HepG2 (cell line): ENCODE measurements around the gene CCDC88B. TPM values are rescaled to one million over a fixed set of nuclear protein-coding genes. Genes with fewer than 3 reads are reported as not detected.

Experiments used
- ATAC-seq: fragments of 200-7000 bp; cut with Tn5 transposase; 3 replicates; pipeline ENCODE4 v1.9.1; 2020; ENCODE audit warnings: mild to moderate bottlenecking, moderate library complexity
- BruUV-seq: library from RNA; stranded (reverse); fragments of 400-500 nt; replicated peaks from 2 replicates; lab custom pipeline; 2021; lab: Mats Ljungman, UMichigan
- CTCF ChIA-PET: fragments of 300-600 bp; formaldehyde crosslinking; extraction: SDS; loops from one replicate; lab custom pipeline; 2021; ENCODE audit warnings: low total read pairs, inconsistent platforms, low intra/inter-chr PET ratio; lab: Yijun Ruan, JAX
- POLR2A ChIA-PET: fragments of 350-600 bp; sonication (Branson Sonifier 250); formaldehyde crosslinking; loops from one replicate; lab custom pipeline; 2020; ENCODE audit warnings: antibody characterized with exemption, inconsistent platforms; lab: Yijun Ruan, JAX
- DNase-seq: peaks from one replicate; pipeline ENCODE4 v3.0.0-alpha.2; 2015; ENCODE audit warnings: low spot score
- FAIRE-seq: peaks from 3 replicates; lab custom pipeline; 2011; peaks lifted over from hg19 to GRCh38; lab: Jason Lieb, UNC
- H2AFZ ChIP-seq: one replicate; pipeline ENCODE4 v1.6.1; 2011; ENCODE audit warnings: low read length, inconsistent platforms
- H3K27ac ChIP-seq: fragments of 300-600 bp; 3 replicates; pipeline ENCODE4 v1.8.0; 2011; ENCODE audit warnings: mixed run types, mild to moderate bottlenecking, mixed read lengths, low read length, inconsistent platforms; ENCODE audit not compliant: insufficient read depth; ENCODE audit errors: extremely low read length
- H3K27me3 ChIP-seq, 2 experiments: fragments of 200-600 bp in 1 of 2; 2 replicates in 1 of 2; 3 replicates in 1 of 2; pipeline versions ENCODE4 v1.6.0 to v1.8.0; 2011; ENCODE audit warnings: low read length in 2 of 2, mild to moderate bottlenecking in 2 of 2, moderate library complexity in 2 of 2, inconsistent platforms in 1 of 2; ENCODE audit not compliant: insufficient read depth in 2 of 2, control insufficient read depth in 1 of 2
- H3K36me3 ChIP-seq, 2 experiments: fragments of 200-600 bp in 1 of 2; replicated peaks in 1 of 2; 2 replicates in 1 of 2; 3 replicates in 1 of 2; pipeline versions ENCODE4 v1.5.1 to v1.8.0; 2011; ENCODE audit warnings: low read length in 2 of 2, inconsistent platforms in 1 of 2; ENCODE audit not compliant: insufficient read depth in 2 of 2, control insufficient read depth in 1 of 2
- H3K4me1 ChIP-seq: 2 replicates; pipeline ENCODE4 v1.5.1; 2012; ENCODE audit warnings: low read length, inconsistent platforms; ENCODE audit not compliant: insufficient read depth
- H3K4me2 ChIP-seq: 2 replicates; pipeline ENCODE4 v1.6.0; 2011; ENCODE audit warnings: low read depth, low read length, inconsistent platforms
- H3K4me3 ChIP-seq, 3 experiments: fragments of 200-600 bp in 1 of 3; sonication (generic), shearing (Covaris generic) in 1 of 3; replicated peaks in 1 of 3; 2 replicates each; pipeline ENCODE4 v1.5.1; 2011 to 2016; ENCODE audit warnings: low read length in 3 of 3, inconsistent platforms in 2 of 3, low read depth in 2 of 3, mild to moderate bottlenecking in 2 of 3, control low read depth in 1 of 3, mixed read lengths in 1 of 3; ENCODE audit not compliant: insufficient read depth in 1 of 3
- H3K79me2 ChIP-seq: one replicate; pipeline ENCODE4 v1.6.1; 2011; ENCODE audit warnings: low read length, inconsistent platforms; ENCODE audit not compliant: insufficient read depth
- H3K9ac ChIP-seq: 2 replicates; pipeline ENCODE4 v1.6.0; 2011; ENCODE audit warnings: mild to moderate bottlenecking, low read depth, low read length, inconsistent platforms; ENCODE audit not compliant: insufficient read depth
- H3K9me3 ChIP-seq: 2 replicates; pipeline ENCODE4 v1.5.1; 2012; ENCODE audit warnings: mild to moderate bottlenecking, low read length
- H4K20me1 ChIP-seq: 2 replicates; pipeline ENCODE4 v1.6.0; 2011; ENCODE audit warnings: inconsistent platforms, mild to moderate bottlenecking, low read length, moderate library complexity; ENCODE audit not compliant: insufficient read depth
- ATF2 ChIP-seq: sonication (generic); formaldehyde crosslinking; IDR thresholded peaks from 2 replicates; pipeline ENCODE4 v1.4.0; 2020; ENCODE audit warnings: missing genetic modification reagents
- MAX ChIP-seq: IDR thresholded peaks from 2 replicates; pipeline ENCODE4 v1.6.1; 2012; ENCODE audit warnings: inconsistent platforms
- STAT6 ChIP-seq: sonication (generic); formaldehyde crosslinking; IDR thresholded peaks from 2 replicates; pipeline ENCODE4 v1.4.0; 2020; ENCODE audit warnings: missing genetic modification reagents, mild to moderate bottlenecking, borderline replicate concordance
- TBP ChIP-seq: sonication (generic); formaldehyde crosslinking; IDR thresholded peaks from 2 replicates; pipeline ENCODE4 v1.5.0; 2020; ENCODE audit warnings: missing genetic modification reagents
- ZBTB42 ChIP-seq: sonication (generic); formaldehyde crosslinking; IDR thresholded peaks from 2 replicates; pipeline ENCODE4 v1.5.0; 2020; ENCODE audit warnings: mild to moderate bottlenecking, missing genetic modification reagents
- ZEB1 ChIP-seq: IDR thresholded peaks from 2 replicates; pipeline ENCODE4 v1.6.1; 2012; ENCODE audit warnings: mild to moderate bottlenecking, low read depth, inconsistent platforms; ENCODE audit not compliant: insufficient replicate concordance
- ZXDC ChIP-seq: sonication (generic); formaldehyde crosslinking; IDR thresholded peaks from 2 replicates; pipeline ENCODE4 v1.5.0; 2020; ENCODE audit warnings: mild to moderate bottlenecking, missing genetic modification reagents
- WGBS: methylation state at CpG from one replicate; pipeline ENCODE4 v1.1.6; 2017; ENCODE audit warnings: low lambda C conversion rate; 5-methylcytosine and 5-hydroxymethylcytosine counted together
- in situ Hi-C: cut with HindIII; loops from 2 replicates; pipeline ENCODE4 v1.10.0; 2017; ENCODE audit warnings: low pct_unique_long_range_greater_than_20kb; ENCODE audit not compliant: extremely low pct_ligation_motif_present
- intact Hi-C: fragments of 100-400 bp; cut with micrococcal nuclease; formaldehyde crosslinking; loops from one replicate; pipeline ENCODE4 v1.10.0; 2022; ENCODE audit not compliant: unreplicated experiment
- polyA plus RNA-seq, 8 experiments: library from polyadenylated mRNA; depleted of rRNA in 3 of 8; stranded (reverse) in 7 of 8; unstranded in 1 of 8; fragments of >200 nt; fragmentation: Illumina TruSeq in 4 of 8; extraction: Trizol in 4 of 8; gene quantifications; 2 replicates each; pipeline versions ENCODE4 v1.2.1 to v1.2.3, GENCODE V29; 2011 to 2016; ENCODE audit warnings: low read depth in 4 of 8, missing spikeins in 1 of 8, mixed read lengths in 1 of 8; ENCODE audit not compliant: insufficient read depth in 1 of 8
- total RNA-seq, 5 experiments: library from RNA; depleted of rRNA; stranded (reverse); fragments of >200 nt; fragmentation: Illumina TruSeq; extraction: Trizol; gene quantifications; 2 replicates each; pipeline ENCODE4 v1.2.3, GENCODE V29; 2016; ENCODE audit warnings: low read depth in 1 of 5

Gene CCDC88B
- total and polyA plus RNA-seq, 2 of the 13 experiments (the other 11 are each of a cell fraction or from before 2014, with no cell fraction given): 3.6 to 4.8 TPM

- ATAC-seq: no peak
- WGBS: 18% methylated on average over 3 of the region's 5 CpGs
Measured at GRCh38 chr11:64304032-64304315, 36.0 kb upstream of the CCDC88B start.

More at GRCh38 chr11:64304032-64304315, 36.0 kb upstream of the CCDC88B start:
- in situ Hi-C loops: loop anchor here (5.0 kb wide), 1 partner anchor 62 kb away; the partner anchor contains the start of gene FKBP2
- peak overlapping the region; percentile 51 to 79 (median 70); a peak in 5 of 6 replicates for H3K4me3 ChIP-seq
- no peak for FAIRE-seq
- no peaks in the 10 kb centered on the region for H3K9me3 ChIP-seq
- CTCF ChIA-PET: interaction anchor here (1.3 to 2.4 kb wide), 2 partner anchors 32 to 100 kb away, joined by 7 to 12 read pairs; no protein-coding TSS in a partner anchor
- TF ChIP-seq ATF2 (no peak), ZBTB42 (CRISPR knock-in tag) (0 out of 2 replicates have a peak, but pooled peaks have one; percentile 1), STAT6 (CRISPR knock-in tag) (no peak), TBP (CRISPR knock-in tag) (no peak), ZXDC (CRISPR knock-in tag) (0 out of 2 replicates have a peak, but pooled peaks have one; percentile 42), MAX (no peak), ZEB1 (peak; percentile 13)
- TF ChIP-seq, all 625 proteins: peak for 3
- Histone ChIP-seq H3K79me2 (peaks cover 15% of the 10 kb centered on the region), H2AFZ (no peak overlapping the region), H3K27ac (peak overlapping the region; percentile 94), H3K36me3 (no peaks in the 10 kb centered on the region), H3K27me3 (peaks cover 4 to 19% of the 10 kb centered on the region in 2 experiments; a peak in 4 of 5 replicates), H3K4me2 (peak overlapping the region; percentile 84), H3K9ac (peak overlapping the region; percentile 88), H4K20me1 (no peaks in the 10 kb centered on the region), H3K4me1 (peaks cover 63% of the 10 kb centered on the region)
- intact Hi-C loops: loop anchor here (2.0 to 10.0 kb wide), 3 partner anchors 33 to 119 kb away; partner anchors contain the start of genes PPP1R14B and STIP1
- POLR2A ChIA-PET: interaction anchor here (0.9 to 5.5 kb wide), 16 partner anchors 13 to 122 kb away, joined by 3 to 103 read pairs (median 5); partner anchors contain the start of genes BAD, FKBP2, GPR137 and KCNK4
- BruUV-seq: no TSS peak
- no peak for DNase-seq
